ENCODE results near the gene CELSR1.
"Not testable (repeated sequence)": the region's sequence is repeated elsewhere in the genome, so short reads cannot be mapped to it uniquely, and the experiment has no call there.

The CELSR1 gene

GRCh38 chr22:46532416-46532815, 5.0 kb downstream of the CELSR1 start:
- DNase-seq: no peak

DNA sequence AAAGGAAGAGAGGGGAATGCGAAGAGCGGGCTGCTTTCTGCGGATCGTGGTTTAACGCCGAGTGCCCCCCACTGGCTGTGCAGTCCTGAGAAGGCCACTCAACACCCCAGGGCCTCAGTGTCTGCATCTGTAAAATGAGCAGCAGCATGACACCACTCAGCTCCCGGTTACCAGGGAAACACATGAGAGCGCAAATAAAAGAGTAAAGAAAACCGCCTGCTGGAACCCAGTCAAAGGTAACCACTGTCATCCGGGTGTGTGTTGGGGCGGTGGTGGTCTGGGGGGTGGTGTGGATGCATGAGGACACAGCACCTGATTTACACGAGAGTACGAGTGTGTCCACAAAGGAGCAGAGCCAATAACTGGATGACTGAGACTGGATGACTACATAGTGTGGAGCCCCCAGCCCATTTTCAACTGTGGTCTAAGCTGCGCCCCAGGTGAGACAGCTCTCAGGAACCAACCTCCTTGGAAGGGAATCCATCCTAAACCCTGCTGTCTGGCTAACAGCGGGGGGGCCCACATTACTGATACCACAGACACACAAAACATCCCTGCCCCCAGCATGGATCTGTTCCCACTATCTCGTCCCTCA, 5.7 kb downstream of the CELSR1 start:
- DNase-seq: no peak

- no peak for DNase-seq
Observed at GRCh38 chr22:46528121-46528610, 9.3 kb downstream of the CELSR1 start.

- DNase-seq: no peak
Observed at GRCh38 chr22:46526244-46526839, 11.1 kb downstream of the CELSR1 start.

- DNase-seq: no peak
Observed at GRCh38 chr22:46525389-46526243, 11.8 kb downstream of the CELSR1 start.

- no peak for DNase-seq
Observed at GRCh38 chr22:46524203-46524740, 13.1 kb downstream of the CELSR1 start.

- no peak for DNase-seq
Observed at GRCh38 chr22:46522797-46523196, 14.6 kb downstream of the CELSR1 start.

DNA sequence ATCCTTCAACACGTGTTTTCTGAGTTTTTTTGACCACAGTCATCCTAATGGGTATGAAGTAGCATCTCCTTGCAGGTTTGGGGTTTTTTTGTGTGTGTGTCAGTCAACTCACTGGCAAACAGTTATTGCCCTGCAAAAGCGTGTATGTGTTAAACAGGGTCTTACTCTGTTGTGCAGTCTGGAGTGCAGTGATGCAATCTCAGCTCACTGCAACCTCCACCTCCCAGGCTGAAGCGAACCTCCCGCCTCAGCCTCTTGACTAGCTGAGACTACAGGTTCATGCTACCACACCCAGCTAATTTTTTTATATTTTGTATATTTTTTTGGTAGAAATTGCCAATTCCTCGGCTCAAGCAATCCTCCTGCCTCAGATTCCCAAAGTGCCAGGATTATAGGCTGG, 15.4 kb downstream of the CELSR1 start:
- no peak for DNase-seq

DNA sequence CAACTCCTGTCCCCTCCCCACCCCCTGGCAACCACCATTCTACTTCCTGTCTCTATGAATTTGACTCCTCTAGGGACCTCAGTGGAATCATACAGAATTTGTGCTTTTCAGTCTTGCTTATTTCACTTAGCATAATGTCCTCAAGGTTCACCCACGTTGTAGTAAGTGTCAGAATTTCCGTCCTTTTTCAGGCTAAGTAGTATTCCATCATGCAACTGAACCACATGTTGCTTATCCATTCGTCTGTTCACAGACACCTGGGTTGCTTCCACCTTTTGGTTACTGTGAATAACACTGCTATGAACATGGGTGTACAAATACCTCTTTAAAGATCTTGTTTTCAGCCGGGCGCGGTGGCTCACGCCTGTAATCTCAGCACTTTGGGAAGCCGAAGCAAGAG, 16.5 kb downstream of the CELSR1 start:
- DNase-seq: no peak

DNA sequence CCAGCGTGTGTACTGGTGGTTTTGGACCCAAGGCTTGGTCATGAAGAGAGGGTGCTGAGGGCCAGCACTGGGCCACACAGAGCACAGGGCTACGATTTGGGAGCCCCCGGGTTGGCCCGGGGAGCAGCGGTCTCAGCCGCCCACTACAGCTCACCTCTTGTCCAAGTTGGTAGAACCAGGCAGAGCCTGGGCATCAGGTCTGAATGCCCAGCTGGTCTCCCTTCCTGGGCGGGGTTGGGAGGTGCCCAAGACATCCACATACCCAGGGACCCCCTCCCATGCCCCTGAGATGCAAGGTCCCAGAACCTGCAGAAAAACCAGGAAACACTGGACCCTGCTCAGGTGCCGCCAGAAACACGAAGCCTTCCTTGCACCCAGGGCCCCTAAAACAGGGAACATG, 18.0 kb downstream of the CELSR1 start:
- DNase-seq: no peak

DNA sequence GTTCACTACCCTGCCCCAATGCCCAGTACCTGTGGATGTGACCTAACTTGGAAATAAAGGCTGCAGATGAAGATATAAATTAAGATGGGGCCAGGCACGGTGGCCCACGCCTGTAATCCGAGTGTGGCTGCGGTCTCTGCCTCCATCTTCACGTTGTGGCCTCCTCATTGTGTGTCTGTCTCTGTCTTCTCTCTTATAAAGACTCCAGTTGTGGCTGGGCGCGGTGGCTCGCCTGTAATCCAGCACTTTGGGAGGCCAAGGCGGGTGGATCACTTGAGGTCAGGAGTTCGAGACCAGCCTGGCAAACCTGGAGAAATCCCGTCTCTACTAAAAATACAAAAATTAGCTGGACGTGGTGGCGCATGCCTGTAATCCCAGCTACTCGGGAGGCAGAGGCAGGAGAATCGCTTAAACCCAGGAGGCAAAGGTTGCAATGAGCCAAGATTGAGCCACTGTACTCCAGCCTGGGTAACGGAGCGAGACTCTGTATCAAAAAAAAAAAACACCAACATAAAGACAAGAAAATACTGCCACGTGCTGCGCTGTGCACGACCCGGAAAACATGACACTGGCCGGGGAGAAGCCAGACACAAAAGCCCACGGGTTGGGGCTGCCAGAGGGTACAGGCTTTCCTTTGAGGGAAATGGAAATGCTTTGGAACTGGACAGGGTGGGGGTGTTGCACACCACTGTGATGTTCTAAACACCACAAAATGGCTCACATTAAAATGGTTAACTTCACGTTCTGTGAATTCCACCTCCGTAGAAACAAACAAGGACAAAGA, 18.7 kb downstream of the CELSR1 start:
- DNase-seq: no peak

GRCh38 chr22:46518038-46518437, 19.4 kb downstream of the CELSR1 start:
- no peak for DNase-seq

DNA sequence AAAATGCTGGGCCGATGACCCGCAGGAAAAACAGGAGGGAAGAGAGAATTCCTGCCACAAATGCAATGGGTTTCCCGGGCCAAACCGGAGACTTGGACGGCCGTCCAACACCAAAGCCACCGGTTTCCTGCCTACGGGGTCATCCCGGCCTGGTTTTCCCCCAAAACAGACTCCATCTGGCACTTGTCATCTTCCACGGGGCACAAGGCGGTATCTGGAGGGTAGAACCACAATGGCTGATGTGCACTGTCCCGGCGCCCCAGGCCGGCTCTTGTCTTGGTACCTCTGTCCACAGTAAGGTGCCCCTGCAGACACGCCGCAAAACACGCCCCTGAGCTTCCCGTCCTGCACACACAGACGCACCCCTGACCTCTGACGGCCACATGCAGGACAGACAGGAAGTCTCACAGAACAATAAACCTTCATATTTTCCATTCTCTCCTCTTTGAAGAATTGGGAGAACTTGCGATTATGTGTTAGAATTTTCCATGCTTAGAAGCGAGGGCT, 20.1 kb downstream of the CELSR1 start:
- no peak for DNase-seq

DNA sequence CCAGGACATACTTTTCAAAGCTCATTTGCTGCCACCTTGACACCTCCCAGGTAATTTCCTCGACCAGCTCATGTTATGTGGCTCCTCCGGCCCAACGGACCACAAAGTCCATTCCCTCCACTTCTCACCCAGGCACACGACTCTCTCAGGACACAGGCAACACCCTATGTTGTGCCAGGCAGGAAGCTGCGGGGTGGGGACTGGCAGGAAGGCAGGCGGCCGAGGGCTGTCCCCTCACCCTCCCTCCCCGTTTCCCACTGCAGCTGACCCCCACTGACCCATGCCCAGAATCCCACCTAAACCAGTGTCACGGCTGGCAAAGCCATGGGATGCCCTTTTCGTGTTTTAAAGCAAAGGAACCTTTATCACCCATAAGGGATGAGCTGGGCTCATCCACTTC, 20.8 kb downstream of the CELSR1 start:
- DNase-seq: no peak

DNA sequence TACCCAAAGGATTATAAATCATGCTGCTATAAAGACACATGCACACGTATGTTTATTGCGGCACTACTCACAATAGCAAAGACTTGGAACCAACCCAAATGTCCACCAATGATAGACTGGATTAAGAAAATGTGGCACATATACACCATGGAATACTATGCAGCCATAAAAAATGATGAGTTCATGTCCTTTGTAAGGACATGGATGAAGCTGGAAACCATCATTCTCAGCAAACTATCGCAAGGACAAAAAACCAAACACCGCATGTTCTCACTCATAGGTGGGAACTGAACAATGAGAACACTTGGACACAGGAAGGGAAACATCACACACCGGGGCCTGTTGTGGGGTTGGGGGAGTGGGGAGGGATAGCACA, 21.3 kb downstream of the CELSR1 start:
- not testable (repeated sequence) for DNase-seq

DNA sequence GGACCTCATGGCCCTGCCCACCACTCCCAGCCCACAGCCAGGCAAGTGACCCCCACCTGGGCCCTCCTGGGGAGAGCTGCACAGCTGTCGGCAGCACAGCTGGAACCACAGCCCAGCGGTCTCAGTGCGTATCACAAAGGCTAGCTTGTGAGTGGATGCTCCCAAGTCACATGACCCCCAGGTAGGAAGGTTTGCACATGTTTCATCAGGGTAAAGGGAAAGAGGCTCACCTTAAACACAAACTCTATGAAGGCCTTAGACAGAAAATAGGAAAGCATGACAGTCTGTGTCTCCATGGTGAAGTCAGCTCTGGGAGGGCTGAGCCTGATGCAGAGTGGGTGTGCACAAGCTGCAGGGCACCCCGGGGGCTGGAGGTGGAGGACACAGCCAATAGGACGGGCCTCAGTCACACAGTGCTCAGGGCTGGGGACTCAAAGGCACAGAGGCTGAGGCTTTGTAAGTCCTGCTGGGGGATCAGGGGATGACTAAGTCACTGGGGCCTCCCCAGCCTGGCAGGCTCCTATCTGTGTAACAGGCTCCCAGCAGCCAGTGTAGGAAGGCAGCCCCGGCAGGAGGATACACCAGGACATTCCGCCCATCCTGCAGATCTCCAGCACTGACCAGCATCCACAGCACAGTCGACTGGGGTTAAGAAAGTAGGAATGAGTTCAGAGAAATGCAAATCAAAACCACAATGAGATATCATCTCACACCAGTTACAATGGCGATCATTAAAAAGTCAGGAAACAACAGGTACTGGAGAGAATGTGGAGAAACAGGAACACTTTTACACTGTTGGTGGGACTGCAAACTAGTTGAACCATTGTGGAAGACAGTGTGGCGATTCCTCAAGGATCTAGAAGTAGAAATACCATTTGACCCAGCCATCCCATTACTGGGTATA, 22.0 kb downstream of the CELSR1 start:
- no peak for DNase-seq

DNA sequence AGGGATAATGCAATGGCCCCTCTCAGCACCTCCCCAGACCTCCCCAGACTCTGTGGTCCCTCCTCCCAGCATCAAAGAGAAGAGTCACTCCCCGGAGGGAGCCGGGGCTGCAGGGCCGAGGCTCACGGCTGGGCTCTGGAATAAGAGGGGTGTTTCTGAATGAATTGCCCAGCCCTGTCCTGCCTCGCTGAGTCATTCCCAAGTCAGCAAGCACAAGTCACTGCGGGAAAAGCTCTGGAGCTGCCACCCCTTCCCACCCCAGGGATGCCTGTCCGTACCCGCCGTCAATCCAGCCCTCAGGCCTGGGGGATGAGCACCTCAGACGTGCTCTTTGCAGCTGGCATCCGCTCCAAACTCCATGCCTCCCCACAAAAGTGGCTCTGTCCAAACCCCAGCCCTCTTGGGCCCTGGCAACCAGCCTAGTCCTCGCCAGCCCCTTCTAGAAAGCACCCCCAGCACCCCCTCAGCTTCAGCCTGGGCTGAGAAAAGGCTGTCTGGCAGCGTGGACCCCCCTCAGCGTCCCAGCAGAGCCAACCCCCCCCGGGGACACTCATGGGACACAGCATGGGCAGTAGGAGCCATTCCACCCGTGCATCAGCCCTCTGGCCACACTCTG, 22.7 kb downstream of the CELSR1 start:
- DNase-seq: peak in 1 of 14 donors; percentile 24

- DNase-seq: no peak
Observed at GRCh38 chr22:46513908-46514550, 23.4 kb downstream of the CELSR1 start.

- DNase-seq: no peak
Observed at GRCh38 chr22:46512683-46513082, 24.7 kb downstream of the CELSR1 start.

- DNase-seq: no peak
Observed at GRCh38 chr22:46512039-46512370, 25.4 kb downstream of the CELSR1 start.
